Right lobe of liver (tissue), 4 donors: ENCODE data around the gene GALNTL6.

Experiments used
- CTCF ChIP-seq, 4 donors: fragments of 200-600 bp in 3 of 4; fragments of 450-650 bp in 1 of 4; IDR thresholded peaks; one replicate each; pipeline versions ENCODE4 v1.5.1 to v1.8.0; 2016 to 2022; ENCODE audit warnings: antibody characterized with exemption in 4 of 4, mild to moderate bottlenecking in 2 of 4
- POLR2A ChIP-seq: fragments of 450-650 bp; IDR thresholded peaks from one replicate; pipeline ENCODE4 v1.6.1; 2017; ENCODE audit warnings: antibody characterized with exemption, mild to moderate bottlenecking
- donor health status: DM: no; HTN: no; CAD: no.
- donor health status: DM: no; HTN: no; CAD: no.
- donor health status: DM: no; HTN: yes; CAD: no.

DNA sequence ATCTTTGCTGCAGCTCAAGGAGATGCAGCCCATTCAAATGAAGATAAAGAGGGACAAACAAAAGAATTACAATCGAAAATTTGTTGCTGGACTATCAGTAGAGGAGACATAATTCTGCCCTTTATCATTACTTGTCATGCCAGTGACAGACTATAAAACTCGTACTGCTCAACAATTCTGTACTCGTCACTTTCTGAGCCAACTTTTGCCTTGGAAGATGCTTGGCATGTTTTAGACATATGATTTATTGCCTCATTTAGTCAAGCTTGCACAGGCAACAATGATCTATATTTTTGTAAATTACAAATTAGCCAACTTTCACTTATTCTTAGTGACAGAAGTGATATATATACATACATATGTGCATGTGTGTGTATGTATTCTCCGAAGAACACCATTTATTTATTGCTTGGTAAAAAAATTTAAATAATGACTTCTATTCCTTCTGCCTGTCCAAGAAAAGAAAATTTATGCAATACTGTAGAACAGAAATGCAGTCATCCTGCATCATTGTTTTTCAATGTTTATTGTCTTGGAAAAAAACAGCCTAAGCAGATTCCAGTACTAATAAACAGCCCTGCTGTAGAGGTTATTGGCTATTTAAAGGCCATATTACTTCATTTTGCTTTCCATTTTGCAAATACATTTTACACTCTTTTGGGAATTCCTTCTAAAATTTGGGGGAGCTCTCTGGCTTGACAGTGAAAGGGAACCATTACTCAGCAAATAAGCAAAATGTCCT, 980.5 kb downstream of the GALNTL6 start:
- TF ChIP-seq POLR2A = no peak
- no peak for TF ChIP-seq CTCF (IDR thresholded peaks at IDR 0.05)
